Measurements from ENCODE around the gene PSG5.
A peak's percentile ranks its signal among the peaks of the same experiment; 100 is the strongest.
"Not testable (repeated sequence)": the region's sequence is repeated elsewhere in the genome, so short reads cannot be mapped to it uniquely, and the experiment has no call there.

PSG5 gene

DNA sequence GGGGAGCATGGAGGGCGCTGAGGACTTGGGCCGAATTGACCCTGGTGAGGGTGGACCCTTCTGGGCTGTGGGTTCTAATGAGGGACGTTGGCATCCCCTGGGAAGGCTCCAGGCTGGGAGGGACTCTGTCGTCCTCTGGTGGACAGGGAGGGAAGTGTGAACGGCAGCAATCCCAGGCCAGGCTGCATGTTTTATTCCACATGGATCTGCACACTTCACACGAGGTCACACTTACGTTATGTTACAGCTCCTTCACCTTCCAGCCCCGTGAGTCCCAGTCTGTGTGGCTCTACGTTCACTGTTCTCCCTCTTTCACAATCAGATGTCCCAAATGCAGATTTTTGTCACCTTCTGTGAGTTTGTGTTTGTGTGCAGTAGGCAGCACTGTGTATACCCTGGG lies 1.8 kb upstream of the PSG5 start:
- not testable (repeated sequence) for H3K4me3 ChIP-seq (ENCODE audit: low read depth, low read length); H3K36me3 ChIP-seq; H3K27ac ChIP-seq; H3K9me3 ChIP-seq (ENCODE audit: severe bottlenecking); H3K27me3 ChIP-seq (ENCODE audit: insufficient read depth, low read depth, severe bottlenecking)
- DNase-seq, result peak; percentile 15
- TF ChIP-seq, protein P1, sequence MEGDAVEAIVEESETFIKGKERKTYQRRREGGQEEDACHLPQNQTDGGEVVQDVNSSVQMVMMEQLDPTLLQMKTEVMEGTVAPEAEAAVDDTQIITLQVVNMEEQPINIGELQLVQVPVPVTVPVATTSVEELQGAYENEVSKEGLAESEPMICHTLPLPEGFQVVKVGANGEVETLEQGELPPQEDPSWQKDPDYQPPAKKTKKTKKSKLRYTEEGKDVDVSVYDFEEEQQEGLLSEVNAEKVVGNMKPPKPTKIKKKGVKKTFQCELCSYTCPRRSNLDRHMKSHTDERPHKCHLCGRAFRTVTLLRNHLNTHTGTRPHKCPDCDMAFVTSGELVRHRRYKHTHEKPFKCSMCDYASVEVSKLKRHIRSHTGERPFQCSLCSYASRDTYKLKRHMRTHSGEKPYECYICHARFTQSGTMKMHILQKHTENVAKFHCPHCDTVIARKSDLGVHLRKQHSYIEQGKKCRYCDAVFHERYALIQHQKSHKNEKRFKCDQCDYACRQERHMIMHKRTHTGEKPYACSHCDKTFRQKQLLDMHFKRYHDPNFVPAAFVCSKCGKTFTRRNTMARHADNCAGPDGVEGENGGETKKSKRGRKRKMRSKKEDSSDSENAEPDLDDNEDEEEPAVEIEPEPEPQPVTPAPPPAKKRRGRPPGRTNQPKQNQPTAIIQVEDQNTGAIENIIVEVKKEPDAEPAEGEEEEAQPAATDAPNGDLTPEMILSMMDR (IDR thresholded peaks at IDR 0.05; ENCODE audit: low read depth, low read length), result peak; percentile 64

DNA sequence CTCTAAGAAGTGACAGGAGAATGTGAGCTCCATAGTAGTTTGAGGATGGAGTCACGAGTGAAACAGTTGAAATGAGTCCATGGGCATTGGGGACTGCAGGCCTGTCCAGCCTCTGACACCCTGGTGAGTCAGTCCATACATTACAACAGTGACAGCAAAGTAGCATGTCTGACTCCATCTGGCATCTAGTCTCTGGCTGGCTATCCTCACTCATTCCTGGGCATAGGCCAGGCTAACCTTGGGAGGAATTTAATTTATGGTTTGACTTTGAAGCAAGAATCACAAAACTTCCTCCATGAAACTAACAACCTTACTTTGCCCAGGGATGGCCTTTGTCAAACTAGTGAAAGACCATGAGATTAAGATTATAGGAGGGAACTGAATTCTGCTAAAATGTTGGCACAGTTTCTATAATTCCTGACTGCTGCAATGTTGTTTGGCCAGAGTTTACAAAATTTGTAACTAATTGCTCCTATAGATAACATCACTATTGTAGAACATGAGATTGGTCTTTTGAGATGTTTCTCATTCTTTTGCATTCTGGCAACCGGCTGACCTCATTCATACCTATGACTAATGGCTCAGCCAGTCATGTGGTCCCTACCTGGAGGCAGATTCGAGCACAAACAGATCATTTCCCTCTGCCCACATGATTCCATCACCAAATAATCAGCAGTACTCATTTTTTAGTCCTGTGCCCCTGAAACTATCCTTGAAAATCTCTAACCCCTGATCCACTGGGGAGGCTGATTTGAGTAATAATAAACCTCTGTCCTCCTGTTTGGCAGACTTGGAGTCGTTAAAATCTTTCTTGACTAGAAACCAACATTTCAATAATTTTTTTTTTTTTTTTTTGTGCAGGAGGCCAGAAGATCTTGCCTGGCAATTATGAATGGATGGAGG lies 4.2 kb downstream of the PSG5 start:
- not testable (repeated sequence) for H3K4me3 ChIP-seq (ENCODE audit: low read depth, low read length); H3K36me3 ChIP-seq; H3K9me3 ChIP-seq (ENCODE audit: severe bottlenecking); H3K27me3 ChIP-seq (ENCODE audit: insufficient read depth, low read depth, severe bottlenecking); DNase-seq; H3K27ac ChIP-seq

DNA sequence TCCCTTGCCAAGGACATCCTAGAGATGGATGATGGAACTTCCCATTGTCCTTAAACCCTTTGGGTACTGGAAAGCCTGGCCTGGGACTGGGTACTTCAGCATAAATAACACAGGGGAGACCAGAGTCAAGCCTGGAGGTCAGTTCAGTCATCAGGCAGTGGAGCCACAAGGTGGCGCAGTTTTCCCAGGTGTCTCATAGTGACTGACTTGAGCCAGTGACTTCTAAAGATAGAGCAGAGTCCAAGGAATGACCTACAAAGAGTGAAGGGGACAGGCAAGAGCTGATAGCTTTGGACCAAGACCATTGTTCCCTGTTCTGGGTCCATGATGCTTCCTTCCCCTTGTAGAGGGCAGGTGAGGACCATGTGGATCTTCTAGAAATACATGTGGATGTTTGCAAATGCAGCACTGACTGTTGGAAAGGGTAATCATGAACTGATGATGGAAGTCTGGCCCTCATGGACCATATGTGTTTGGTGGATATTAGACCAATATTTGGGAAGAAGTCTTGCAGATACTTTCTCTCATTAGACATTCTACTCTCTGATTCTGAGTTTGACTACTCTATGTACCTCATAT lies 6.7 kb downstream of the PSG5 start:
- not testable (repeated sequence) for H3K27ac ChIP-seq; H3K4me3 ChIP-seq (ENCODE audit: low read depth, low read length); H3K27me3 ChIP-seq (ENCODE audit: insufficient read depth, low read depth, severe bottlenecking); H3K36me3 ChIP-seq; H3K9me3 ChIP-seq (ENCODE audit: severe bottlenecking)
- DNase-seq, result peak; percentile 63

DNA sequence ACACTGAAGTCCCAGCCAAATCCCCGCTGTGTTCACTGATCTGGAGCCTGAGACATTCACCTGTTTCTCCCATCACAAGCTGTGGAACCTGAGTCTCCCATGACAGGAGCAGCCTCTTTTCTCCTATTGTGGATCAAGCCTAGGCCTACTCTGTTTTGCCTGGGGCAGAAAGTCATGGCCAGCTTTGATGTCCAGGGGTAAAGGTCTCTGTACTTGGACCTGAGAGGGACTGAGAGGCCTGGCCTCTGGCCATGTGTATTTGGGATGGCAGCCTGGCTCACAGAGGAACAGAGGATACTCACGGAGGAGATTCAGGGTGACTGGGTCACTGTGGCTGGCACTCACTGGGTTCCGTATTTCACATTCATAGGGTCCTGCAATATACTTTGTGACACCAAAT lies 7.8 kb downstream of the PSG5 start:
- not testable (repeated sequence) for H3K27me3 ChIP-seq (ENCODE audit: insufficient read depth, low read depth, severe bottlenecking); H3K4me3 ChIP-seq (ENCODE audit: low read depth, low read length); H3K27ac ChIP-seq; H3K36me3 ChIP-seq; H3K9me3 ChIP-seq (ENCODE audit: severe bottlenecking); DNase-seq

DNA sequence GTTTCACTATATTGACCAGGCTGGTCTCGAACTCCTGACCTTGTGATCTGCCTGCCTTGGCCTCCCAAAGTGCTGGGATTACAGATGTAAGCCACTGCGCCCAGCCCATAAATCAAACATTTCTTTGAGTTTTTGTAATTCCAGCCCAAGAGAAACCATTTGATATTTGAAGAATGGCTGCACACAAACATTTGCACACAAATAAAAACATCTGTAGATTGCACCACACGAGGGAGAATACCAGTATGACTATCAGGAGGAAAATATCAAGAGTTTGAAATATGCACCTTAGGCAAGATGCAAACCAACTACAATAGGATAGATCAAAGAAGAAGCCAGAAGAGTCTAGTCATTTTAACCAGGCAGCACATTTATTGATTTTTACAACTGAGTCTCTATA lies 20.4 kb downstream of the PSG5 start:
- not testable (repeated sequence) for DNase-seq; H3K4me3 ChIP-seq (ENCODE audit: low read depth, low read length); H3K9me3 ChIP-seq (ENCODE audit: severe bottlenecking); H3K27ac ChIP-seq; H3K36me3 ChIP-seq
- H3K27me3 ChIP-seq (ENCODE audit: insufficient read depth, low read depth, severe bottlenecking), result peaks cover 12% of the 10 kb centered on the region

DNA sequence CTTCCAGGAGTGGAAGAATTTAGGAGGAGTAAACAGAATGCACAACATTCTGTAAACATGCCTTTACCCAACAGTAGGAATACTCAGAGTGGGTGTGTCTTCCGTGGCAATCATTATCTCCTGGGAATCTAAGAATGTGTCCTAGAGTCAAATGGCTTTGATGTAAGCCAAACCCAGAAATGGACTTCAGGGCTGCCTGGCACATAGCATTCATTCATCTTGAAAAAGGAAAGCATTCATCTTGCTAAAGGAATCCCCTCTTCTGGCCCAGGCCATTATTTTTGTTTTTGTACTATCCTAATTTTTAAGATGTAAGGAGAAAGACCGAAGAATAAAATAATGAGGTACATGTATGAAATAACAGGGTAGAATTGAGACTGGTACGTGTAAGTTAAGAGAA lies 23.2 kb downstream of the PSG5 start:
- H3K27ac ChIP-seq; H3K36me3 ChIP-seq; H3K4me3 ChIP-seq (ENCODE audit: low read depth, low read length); H3K9me3 ChIP-seq (ENCODE audit: severe bottlenecking); DNase-seq: not testable (repeated sequence)
- H3K27me3 ChIP-seq (ENCODE audit: insufficient read depth, low read depth, severe bottlenecking), result peaks cover 13% of the 10 kb centered on the region

DNA sequence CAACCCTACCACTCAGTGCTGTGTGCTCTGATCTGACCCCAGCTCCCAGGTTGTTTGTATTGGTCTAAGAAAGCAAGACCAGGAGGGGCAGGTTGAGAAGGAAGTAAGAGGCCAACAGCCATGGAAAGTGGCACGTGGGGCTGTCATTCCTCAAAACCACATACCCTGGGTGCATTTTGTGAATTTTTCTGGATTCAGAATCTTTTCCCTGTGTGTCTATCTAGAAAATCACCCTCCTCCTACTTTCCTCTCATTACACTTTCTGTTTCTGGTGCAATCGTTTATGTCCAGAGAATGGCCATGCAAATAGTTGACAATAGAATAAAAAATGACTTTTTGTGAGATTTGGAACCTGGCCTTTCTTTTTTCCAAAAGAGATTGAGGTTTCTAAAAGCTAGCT lies 24.1 kb downstream of the PSG5 start:
- H3K36me3 ChIP-seq; DNase-seq; H3K4me3 ChIP-seq (ENCODE audit: low read depth, low read length); H3K27ac ChIP-seq; H3K9me3 ChIP-seq (ENCODE audit: severe bottlenecking): not testable (repeated sequence)
- peaks cover 13% of the 10 kb centered on the region for H3K27me3 ChIP-seq (ENCODE audit: insufficient read depth, low read depth, severe bottlenecking)

DNA sequence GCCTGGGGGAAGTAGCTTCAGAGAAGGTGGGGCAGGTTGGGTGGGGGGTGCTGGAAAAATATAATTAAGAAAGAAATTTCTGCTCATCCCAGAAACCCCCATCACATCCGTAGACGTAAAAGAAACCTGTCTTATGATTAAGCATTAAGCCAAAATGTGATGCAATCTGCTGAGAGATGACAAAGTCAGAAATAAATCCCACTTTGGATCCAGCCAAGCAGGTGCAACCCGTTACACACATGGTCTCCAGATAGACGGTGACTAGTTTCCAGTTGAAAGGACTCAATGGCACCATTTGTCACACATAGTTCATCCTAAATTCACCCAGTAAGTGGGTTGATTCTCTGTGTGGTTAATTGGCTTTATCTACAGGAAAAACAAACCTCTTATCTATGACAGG lies 34.1 kb downstream of the PSG5 start:
- Histone ChIP-seq H3K27ac (no peak overlapping the region), H3K4me3 (ENCODE audit: low read depth, low read length) (no peak overlapping the region), H3K27me3 (ENCODE audit: insufficient read depth, low read depth, severe bottlenecking) (peaks cover 27% of the 10 kb centered on the region), H3K36me3 (no peaks in the 10 kb centered on the region), H3K9me3 (ENCODE audit: severe bottlenecking) (peaks cover 2% of the 10 kb centered on the region)
- DNase-seq, result no peak
- TF ChIP-seq, protein P1 (IDR thresholded peaks at IDR 0.05; ENCODE audit: low read depth, low read length), result no peak

DNA sequence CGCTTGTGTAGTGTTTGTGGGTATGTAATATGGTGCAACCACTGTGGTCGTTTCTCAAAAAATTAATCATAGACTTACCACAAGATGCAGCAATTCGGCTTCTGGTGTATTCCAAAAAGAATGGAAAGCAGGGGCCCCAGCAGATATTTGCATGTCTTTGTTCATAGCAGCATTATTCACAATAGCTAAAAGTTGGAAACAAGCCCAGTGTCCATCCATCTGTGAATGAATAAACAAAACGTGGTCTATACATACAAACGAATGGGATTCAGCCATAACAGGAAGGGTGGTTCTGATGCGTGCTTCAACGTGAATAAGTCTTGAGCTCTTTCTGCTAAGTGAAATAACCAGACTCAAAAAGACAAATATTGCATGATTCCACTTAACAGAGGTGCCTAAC lies 36.5 kb downstream of the PSG5 start:
- peaks cover 26% of the 10 kb centered on the region for H3K27me3 ChIP-seq (ENCODE audit: insufficient read depth, low read depth, severe bottlenecking)
- not testable (repeated sequence) for H3K4me3 ChIP-seq (ENCODE audit: low read depth, low read length); H3K9me3 ChIP-seq (ENCODE audit: severe bottlenecking); H3K27ac ChIP-seq; H3K36me3 ChIP-seq; DNase-seq

All from WERI-Rb-1 (cell line).